ENCODE data around the gene FLRT2.

DNA sequence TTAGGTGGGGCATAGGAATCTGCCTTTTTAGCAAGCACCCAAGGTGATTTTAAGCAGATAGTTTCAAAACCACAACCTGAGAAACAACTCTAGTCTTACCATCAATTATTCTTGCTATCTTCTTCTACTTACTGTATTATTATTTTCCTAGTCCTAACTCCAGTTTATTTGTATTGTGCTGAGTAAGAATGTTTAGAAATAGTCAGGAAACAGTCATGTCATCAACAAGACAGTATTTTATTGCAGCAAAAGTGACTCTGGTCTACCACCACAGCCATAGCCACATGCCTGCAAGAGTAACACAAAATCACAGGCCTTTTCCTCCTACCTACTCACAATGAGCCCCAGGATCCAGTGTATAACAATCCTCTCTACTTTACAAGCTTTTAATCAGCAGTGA lies 46.3 kb upstream of the FLRT2 start:
- TF ChIP-seq, protein P1, sequence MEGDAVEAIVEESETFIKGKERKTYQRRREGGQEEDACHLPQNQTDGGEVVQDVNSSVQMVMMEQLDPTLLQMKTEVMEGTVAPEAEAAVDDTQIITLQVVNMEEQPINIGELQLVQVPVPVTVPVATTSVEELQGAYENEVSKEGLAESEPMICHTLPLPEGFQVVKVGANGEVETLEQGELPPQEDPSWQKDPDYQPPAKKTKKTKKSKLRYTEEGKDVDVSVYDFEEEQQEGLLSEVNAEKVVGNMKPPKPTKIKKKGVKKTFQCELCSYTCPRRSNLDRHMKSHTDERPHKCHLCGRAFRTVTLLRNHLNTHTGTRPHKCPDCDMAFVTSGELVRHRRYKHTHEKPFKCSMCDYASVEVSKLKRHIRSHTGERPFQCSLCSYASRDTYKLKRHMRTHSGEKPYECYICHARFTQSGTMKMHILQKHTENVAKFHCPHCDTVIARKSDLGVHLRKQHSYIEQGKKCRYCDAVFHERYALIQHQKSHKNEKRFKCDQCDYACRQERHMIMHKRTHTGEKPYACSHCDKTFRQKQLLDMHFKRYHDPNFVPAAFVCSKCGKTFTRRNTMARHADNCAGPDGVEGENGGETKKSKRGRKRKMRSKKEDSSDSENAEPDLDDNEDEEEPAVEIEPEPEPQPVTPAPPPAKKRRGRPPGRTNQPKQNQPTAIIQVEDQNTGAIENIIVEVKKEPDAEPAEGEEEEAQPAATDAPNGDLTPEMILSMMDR (IDR thresholded peaks at IDR 0.05), result no peak
- no peak for TF ChIP-seq POLR2A (IDR thresholded peaks at IDR 0.05)

All from esophagus squamous epithelium (tissue), 4 donors.